ENCODE measurements around the gene WNT3A. TPM values are rescaled to one million over a fixed set of nuclear protein-coding genes. Genes with fewer than 3 reads are reported as not detected.

The WNT3A gene
- total RNA-seq, 4 donors from 2014 or later, result not detected

GRCh38 chr1:228007049-228007800 is 427 bp downstream of the WNT3A start:
- TF ChIP-seq, protein P1, sequence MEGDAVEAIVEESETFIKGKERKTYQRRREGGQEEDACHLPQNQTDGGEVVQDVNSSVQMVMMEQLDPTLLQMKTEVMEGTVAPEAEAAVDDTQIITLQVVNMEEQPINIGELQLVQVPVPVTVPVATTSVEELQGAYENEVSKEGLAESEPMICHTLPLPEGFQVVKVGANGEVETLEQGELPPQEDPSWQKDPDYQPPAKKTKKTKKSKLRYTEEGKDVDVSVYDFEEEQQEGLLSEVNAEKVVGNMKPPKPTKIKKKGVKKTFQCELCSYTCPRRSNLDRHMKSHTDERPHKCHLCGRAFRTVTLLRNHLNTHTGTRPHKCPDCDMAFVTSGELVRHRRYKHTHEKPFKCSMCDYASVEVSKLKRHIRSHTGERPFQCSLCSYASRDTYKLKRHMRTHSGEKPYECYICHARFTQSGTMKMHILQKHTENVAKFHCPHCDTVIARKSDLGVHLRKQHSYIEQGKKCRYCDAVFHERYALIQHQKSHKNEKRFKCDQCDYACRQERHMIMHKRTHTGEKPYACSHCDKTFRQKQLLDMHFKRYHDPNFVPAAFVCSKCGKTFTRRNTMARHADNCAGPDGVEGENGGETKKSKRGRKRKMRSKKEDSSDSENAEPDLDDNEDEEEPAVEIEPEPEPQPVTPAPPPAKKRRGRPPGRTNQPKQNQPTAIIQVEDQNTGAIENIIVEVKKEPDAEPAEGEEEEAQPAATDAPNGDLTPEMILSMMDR (IDR thresholded peaks at IDR 0.05; ENCODE audit: low read depth), result no peak

DNA sequence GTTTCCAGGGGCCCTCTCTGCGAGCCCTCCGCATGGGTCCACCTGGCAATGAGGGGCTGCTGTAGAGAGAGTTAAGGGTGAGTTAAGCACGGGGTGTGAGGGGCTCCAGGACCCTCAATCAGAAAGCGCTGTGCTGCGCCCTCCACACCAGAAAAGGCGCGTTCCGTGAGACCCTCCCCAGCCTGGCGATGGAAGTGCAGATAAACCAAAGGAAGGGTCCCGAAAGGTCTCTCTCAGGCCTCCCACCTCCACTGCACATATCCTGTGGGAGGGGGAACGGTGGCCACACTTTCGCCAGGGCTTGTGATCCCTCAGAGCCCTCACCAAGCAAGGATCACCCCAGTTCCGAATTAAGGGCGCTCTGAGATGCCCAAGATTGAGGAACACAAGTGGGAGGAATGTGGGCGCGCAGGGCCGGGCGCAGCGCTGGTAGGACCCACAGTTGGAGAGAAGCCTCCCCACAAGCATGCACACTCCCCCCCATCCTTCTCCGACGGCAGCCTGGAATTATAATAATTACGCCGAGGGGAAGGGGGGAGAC is 1.1 kb downstream of the WNT3A start:
- TF ChIP-seq, protein P1 (IDR thresholded peaks at IDR 0.05; ENCODE audit: low read depth), result no peak

- TF ChIP-seq, protein P1 (IDR thresholded peaks at IDR 0.05; ENCODE audit: low read depth), result no peak
These were observed 1.8 kb downstream of the WNT3A start for GRCh38 chr1:228008391-228009115.

DNA sequence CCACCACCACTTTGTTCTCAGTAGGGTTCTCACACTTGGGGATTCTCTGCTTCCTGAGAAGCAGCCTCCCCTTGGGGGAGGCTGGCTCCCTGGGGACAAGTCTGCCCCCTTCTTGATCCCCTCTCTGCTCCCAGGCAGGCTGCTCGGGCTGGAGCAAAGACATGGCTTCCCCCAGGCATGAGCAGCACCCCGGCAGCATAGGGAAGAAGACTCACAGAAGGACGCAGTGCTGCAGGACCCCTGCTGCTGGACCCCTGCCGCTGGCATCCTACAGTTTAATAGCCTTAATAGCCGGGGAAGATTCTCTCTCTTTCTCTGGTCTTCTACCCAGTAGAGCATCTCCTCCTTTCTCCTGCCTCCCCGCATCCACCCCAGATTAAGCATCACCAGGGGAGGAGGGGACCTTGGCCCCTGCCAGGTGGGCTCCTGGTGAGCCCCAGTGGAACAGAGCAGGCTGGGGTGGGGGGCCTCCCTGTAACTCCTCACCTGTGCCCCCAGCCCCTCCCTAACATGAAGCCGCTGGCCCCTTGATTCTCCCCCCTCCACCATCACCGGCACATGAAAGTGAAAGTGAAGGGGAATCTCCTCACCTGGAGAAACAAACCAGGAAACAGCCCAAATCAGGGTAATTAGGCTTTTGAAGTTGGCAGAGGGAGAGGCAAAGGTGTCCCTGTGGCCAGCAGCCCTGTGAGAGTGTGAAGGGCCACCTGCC is 2.5 kb downstream of the WNT3A start:
- TF ChIP-seq, protein P1 (IDR thresholded peaks at IDR 0.05; ENCODE audit: low read depth), result no peak

DNA sequence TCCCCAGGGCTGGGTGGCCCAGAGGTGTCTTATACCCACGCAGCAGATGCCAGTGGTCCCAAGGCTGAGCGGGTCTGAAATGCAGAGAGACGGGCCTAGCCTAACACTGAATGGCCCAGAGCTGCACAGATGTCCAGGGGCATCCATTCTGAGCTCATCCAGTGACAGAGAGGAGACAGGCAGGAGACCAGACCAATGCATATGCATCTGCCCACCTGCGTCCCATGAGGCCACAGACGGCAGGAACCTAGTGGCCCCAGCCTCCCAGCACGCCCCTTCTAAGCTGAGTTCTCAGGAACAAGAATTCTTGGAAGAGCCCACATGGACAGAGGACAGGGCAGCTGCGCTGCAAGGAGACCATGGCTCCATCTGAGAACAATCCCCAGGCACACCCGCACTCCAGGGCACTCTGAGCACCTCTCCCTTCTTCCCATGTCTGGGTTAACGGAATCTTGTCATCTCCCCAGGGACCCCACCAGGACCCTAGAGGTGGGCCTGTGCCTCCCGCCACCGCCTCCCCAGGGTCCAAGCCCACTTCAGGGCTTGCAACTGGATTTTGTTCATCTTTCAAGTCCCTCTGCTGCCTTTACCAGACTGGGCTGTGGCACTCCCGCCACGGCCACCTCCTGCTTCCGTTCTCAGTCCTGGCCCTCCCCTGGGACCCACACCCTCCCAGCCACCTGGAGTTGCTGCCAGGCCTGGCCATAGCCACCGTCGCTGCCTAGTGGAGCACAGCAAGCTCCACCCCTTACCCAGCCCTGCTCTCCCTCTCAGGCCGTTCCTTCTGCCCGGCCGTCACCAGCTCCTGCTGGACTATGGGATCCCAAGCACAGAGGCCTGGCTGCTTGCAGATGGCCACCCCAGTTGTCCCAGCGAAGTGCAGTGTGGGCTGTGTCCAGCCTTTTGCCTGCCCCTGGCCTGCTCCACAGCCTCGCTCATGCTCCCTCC is 3.3 kb downstream of the WNT3A start:
- TF ChIP-seq, protein P1 (IDR thresholded peaks at IDR 0.05; ENCODE audit: low read depth), result no peak

GRCh38 chr1:228010921-228011320 is 4.1 kb downstream of the WNT3A start:
- TF ChIP-seq, protein P1 (IDR thresholded peaks at IDR 0.05; ENCODE audit: low read depth), result no peak
